Erythroblast (primary cell): Measurements from ENCODE around the gene TTC8.
"Not testable (repeated sequence)": the region's sequence is repeated elsewhere in the genome, so short reads cannot be mapped to it uniquely, and the experiment has no call there.

ENCODE experiments used
- DNase-seq, 2 experiments: peaks; one replicate each; lab custom pipeline; 2025; lab: John Stamatoyannopoulos, UW
- GATA1 ChIP-seq: IDR thresholded peaks from 2 replicates; pipeline ENCODE4 v1.6.1; 2011; ENCODE audit warnings: low read depth, mild to moderate bottlenecking, control low read depth, low read length, moderate library complexity
- POLR2A ChIP-seq: IDR thresholded peaks from 2 replicates; pipeline ENCODE4 v1.6.1; 2011; ENCODE audit warnings: mild to moderate bottlenecking, low read length

The TTC8 gene

DNA sequence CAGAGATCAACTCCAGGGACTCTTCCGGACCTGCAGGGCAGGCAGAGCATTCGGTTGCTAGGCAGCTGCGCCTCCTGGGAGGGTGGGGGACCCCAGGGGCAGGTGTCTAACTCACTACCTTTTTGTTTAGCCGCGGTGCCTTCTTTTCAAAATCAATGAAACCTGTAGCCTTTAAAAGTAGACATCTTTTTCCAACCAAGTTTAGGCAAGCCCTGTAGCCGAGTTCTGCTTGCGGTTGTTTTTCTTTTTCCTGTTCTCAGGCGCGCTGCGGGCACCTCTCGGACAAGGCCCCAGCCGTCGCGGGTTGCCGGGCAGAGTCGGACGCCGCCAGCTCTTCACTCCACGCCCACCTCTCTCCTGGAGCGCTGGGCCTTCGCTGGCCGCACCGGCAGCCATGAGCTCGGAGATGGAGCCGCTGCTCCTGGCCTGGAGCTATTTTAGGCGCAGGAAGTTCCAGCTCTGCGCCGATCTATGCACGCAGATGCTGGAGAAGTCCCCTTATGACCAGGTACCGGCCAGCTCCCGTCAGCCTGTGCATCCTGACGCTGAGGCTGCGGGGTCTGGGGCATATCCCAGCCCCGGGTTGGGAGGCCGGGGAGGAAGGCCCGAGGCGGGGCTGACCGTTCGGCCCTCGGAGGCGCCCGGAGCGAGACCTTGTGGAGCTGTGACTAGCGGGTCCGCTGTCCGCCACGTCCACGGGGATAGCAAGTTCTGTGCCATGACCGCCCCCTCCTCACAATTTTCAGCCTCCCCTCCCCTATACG is at the start of gene TTC8:
Gene TTC8 (plus strand): TSS at position 338 of the 764 bp plus-strand sequence. CDS start 57 bp downstream, at position 395.
- TF ChIP-seq POLR2A (peak; percentile 63), GATA1 (no peak)
- DNase-seq = peak; percentile 94 to 96

GRCh38 chr14:88775532-88775931 is 48.9 kb upstream of the TTC8 start:
- no peak for DNase-seq
- TF ChIP-seq GATA1 = no peak

- TF ChIP-seq POLR2A (no peak), GATA1 (no peak)
- DNase-seq = no peak
Measured at GRCh38 chr14:88785911-88786310, 38.5 kb upstream of the TTC8 start.

DNA sequence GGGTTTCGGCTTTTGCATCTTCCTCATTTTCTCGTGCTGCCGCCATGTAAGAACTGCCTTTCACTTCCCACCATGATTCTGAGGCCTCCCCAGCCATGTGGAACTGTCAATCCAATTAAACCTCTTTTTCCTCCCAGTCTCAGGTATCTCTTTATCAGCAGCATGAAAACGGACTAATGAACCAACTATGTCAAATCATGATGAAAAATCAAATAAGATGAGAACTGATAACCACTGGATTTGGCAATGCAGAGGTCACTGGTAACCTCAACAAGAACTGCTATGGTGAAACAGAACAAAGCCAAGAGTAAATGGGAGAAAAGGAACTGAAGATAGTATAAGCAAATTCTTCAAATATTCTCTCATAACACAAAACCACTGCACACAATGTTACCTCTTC is 37.7 kb upstream of the TTC8 start:
- TF ChIP-seq GATA1 (no peak), POLR2A (no peak)
- DNase-seq = no peak

- DNase-seq = not testable (repeated sequence)
Measured at GRCh38 chr14:88789573-88789972, 34.9 kb upstream of the TTC8 start.

GRCh38 chr14:88790501-88791251 is 33.8 kb upstream of the TTC8 start:
- TF ChIP-seq GATA1 (no peak), POLR2A (no peak)
- DNase-seq = no peak

DNA sequence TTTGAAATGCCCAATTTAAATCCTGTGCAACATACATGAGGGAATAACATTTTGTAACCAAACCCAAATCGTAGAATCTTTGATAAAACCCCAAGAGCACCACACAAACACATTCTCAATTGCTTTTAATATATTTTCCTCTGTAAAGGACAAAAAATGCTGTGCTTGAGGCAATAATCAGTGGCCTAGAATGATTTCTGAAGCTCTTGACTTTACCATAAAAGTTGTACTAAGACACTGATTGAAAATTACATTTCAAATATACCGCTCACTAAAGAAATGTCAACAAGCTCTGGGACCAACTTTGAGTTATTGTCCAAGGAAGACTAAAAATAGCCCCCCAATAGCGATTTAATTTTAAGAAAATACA is 33.2 kb upstream of the TTC8 start:
- TF ChIP-seq POLR2A (no peak), GATA1 (no peak)
- no peak for DNase-seq

- DNase-seq = peak; percentile 44 to 45
- TF ChIP-seq POLR2A (no peak), GATA1 (no peak)
Measured at GRCh38 chr14:88791629-88792472, 32.6 kb upstream of the TTC8 start.

GRCh38 chr14:88792473-88793258 is 31.8 kb upstream of the TTC8 start, which contains the start of gene EML5:
Gene EML5 (minus strand): TSS chr14:88792953. CDS start chr14:88792503, 450 bp downstream.
- peak; percentile 89 to 93 for DNase-seq
- TF ChIP-seq POLR2A (no peak), GATA1 (no peak)

DNA sequence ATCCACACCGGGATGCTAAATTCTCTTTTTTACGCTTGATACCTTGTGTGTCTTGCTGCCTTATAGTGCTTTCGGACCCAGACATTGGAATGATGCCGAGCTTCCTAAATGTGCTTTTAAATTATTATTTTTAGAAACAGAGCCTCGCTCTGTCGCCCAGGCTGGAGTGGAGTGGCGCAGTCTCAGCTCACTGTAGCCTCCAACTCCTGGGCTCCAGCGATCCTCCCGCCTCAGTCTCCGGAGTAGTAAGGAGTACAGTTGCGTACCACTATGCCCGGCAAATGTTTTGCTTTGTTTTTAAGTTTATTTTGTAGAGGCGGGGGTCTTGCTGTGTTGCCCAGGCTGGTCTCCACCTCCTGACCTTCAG is 31.2 kb upstream of the TTC8 start:
- TF ChIP-seq POLR2A = no peak
- no peak for TF ChIP-seq GATA1
- no peak for DNase-seq

DNA sequence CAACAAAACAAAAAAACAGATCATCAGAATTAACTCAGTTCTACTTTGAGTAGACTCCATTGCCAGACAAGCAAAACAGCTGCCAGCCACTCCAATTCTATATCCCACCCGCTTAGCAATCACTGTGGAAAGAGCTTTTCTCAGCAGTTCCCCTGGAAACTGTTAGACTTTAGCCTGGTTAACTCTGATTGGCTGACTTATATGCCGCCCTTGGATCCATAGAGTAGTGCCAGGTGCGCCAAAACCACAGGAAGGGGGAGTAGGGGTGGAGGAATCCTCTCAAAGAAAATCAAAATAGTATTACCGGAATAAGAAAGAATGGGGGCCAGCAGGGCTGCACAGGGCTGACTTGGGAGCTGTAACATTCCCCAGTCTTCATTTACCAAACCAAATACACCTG is 26.3 kb upstream of the TTC8 start:
- TF ChIP-seq GATA1 = no peak
- TF ChIP-seq POLR2A = no peak
- DNase-seq = no peak

GRCh38 chr14:88799522-88799921 is 24.9 kb upstream of the TTC8 start:
- no peak for DNase-seq
- TF ChIP-seq POLR2A = no peak
- no peak for TF ChIP-seq GATA1

- no peak for TF ChIP-seq GATA1
- TF ChIP-seq POLR2A = no peak
Measured at GRCh38 chr14:88802596-88802995, 21.9 kb upstream of the TTC8 start.

More at GRCh38 chr14:88802596-88802995, 21.9 kb upstream of the TTC8 start:
- DNase-seq = no peak
